IMR-90 (cell line): Measurements from ENCODE around the gene KIAA0232.

Source experiments
- BHLHE40 ChIP-seq: fragments of 150-350 bp; IDR thresholded peaks from 2 replicates; pipeline ENCODE4 v1.6.1; 2016; ENCODE audit warnings: mild to moderate bottlenecking, low read depth, low read length
- CEBPB ChIP-seq: IDR thresholded peaks from 2 replicates; pipeline ENCODE4 v1.6.1; 2012; ENCODE audit warnings: low read depth, low read length, improper control_type of control experiment
- CTCF ChIP-seq: conservative IDR thresholded peaks from 2 replicates; pipeline ENCODE4 v1.5.1; 2012; ENCODE audit warnings: mild to moderate bottlenecking, low read depth, low read length, improper control_type of control experiment
- MAFK ChIP-seq: IDR thresholded peaks from 2 replicates; pipeline ENCODE4 v1.6.1; 2012; ENCODE audit warnings: low read depth, low read length, improper control_type of control experiment
- MXI1 ChIP-seq: IDR thresholded peaks from 2 replicates; pipeline ENCODE4 v1.6.1; 2012; ENCODE audit warnings: low read depth, mild to moderate bottlenecking, low read length, moderate library complexity, borderline replicate concordance
- POLR2A ChIP-seq: IDR thresholded peaks from 2 replicates; pipeline ENCODE4 v1.6.1; 2012; ENCODE audit warnings: mild to moderate bottlenecking, low read depth, low read length
- RAD21 ChIP-seq: IDR thresholded peaks from 2 replicates; pipeline ENCODE4 v1.6.1; 2012; ENCODE audit warnings: low read length, improper control_type of control experiment
- RCOR1 ChIP-seq: IDR thresholded peaks from 2 replicates; pipeline ENCODE4 v1.6.1; 2012; ENCODE audit warnings: mild to moderate bottlenecking, low read length, improper control_type of control experiment; ENCODE audit not compliant: insufficient replicate concordance
- RFX5 ChIP-seq: IDR thresholded peaks from 2 replicates; pipeline ENCODE4 v1.8.0; 2012; ENCODE audit warnings: low read depth, mild to moderate bottlenecking, low read length, moderate library complexity
- TF ChIP-seq, protein P1 (sequence below): fragments of 150-350 bp; IDR thresholded peaks from 2 replicates; pipeline ENCODE4 v1.6.1; 2017; ENCODE audit warnings: mild to moderate bottlenecking, antibody characterized with exemption, low read length, low read depth

GRCh38 chr4:6755088-6755753 lies 27.3 kb upstream of the KIAA0232 start:
- no peak for TF ChIP-seq POLR2A
- TF ChIP-seq CTCF = no peak
- TF ChIP-seq MAFK = no peak
- TF ChIP-seq CEBPB = no peak
- TF ChIP-seq, protein P1, sequence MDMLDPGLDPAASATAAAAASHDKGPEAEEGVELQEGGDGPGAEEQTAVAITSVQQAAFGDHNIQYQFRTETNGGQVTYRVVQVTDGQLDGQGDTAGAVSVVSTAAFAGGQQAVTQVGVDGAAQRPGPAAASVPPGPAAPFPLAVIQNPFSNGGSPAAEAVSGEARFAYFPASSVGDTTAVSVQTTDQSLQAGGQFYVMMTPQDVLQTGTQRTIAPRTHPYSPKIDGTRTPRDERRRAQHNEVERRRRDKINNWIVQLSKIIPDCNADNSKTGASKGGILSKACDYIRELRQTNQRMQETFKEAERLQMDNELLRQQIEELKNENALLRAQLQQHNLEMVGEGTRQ = no peak
- no peak for TF ChIP-seq RAD21
- no peak for TF ChIP-seq RCOR1
- no peak for TF ChIP-seq MXI1
- TF ChIP-seq BHLHE40 = no peak
- TF ChIP-seq RFX5 = no peak
